Measurements from ENCODE around the gene FEN1. TPM values are rescaled to one million over a fixed set of nuclear protein-coding genes. Genes with fewer than 3 reads are reported as not detected.
A peak's percentile ranks its signal among the peaks of the same experiment; 100 is the strongest.

Gene FEN1
- total RNA-seq, 1 donor: 9.0 TPM

DNA sequence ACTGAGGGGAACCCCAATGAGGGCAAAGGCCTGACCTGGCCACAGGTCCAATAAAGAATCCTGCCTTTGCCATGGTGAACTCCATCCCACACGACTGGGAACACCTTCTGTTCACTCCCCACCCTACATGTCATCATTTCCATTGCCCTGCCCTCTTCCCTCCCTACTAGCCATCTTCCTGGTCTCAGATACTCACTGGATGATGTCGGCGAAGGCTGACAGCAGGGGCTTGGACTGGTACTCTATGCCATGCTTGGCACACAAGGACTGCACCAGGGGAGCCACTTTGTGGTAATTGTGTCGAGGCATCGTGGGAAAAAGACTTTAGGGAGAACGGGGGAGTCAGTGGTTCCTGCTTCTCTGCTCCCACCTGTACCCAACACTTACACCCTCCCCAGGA, 9.9 kb downstream of the FEN1 start:
- Histone ChIP-seq H3K9me3 (ENCODE audit: low read depth, low read length) (no peaks in the 10 kb centered on the region), H3K27me3 (ENCODE audit: insufficient read depth, low read length) (no peaks in the 10 kb centered on the region), H2AFZ (ENCODE audit: low read length) (no peak overlapping the region), H3K4me2 (ENCODE audit: insufficient read depth, low read length) (no peak overlapping the region), H3K36me3 (ENCODE audit: insufficient read depth, low read length) (peaks cover 36% of the 10 kb centered on the region), H3K4me3 (ENCODE audit: insufficient read depth, low read length) (no peak overlapping the region), H3K27ac (ENCODE audit: low read depth, low read length) (no peak overlapping the region), H4K20me1 (ENCODE audit: insufficient read depth, low read length) (no peaks in the 10 kb centered on the region), H3K4me1 (ENCODE audit: insufficient read depth, low read length) (peaks cover 11% of the 10 kb centered on the region), H3K79me2 (ENCODE audit: insufficient read depth, low read length) (peaks cover 34% of the 10 kb centered on the region)
- DNase-seq (ENCODE audit: insufficient read length, low spot score, missing footprints): no peak
- no peak for TF ChIP-seq CTCF (IDR thresholded peaks at IDR 0.05; ENCODE audit: extremely low read depth, low read depth, low read length)

DNA sequence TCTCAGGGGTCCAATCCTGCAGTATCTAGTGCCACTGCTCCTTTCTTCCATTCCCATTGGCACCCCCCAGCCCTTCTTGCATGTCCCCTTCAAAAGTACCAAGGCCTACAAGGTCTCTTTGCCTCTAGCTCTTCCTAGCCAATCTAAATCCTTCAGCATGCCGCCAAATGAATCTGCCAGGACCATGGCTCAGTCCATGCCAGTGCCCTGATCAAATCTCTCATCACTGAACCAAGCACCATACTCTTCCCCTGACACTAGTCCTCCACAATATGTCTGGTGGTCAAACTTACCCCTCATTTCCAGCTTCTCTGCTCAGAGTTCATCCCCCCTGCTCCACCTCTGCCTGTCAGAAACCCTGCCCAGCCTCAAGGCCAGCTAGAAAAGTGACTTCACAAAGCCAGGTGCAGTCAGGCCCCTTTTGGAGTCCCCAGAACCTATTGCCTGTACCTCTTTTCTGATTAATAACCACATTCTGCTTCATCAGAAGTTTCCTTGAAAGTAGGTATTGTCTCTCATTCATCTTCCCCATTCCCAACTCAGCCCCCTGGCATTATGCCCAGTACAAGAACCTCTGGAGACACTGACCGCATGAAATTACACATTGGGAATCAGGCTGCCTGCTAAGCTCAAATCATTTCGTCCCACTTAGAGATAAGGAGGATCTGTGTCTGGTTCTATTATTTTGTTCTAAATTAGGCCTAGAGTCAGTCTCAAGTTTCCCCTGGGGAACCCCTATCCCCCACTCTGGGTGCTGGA, 11.4 kb downstream of the FEN1 start:
- no peak for TF ChIP-seq CTCF (IDR thresholded peaks at IDR 0.05; ENCODE audit: extremely low read depth, low read depth, low read length)
- H4K20me1 ChIP-seq (ENCODE audit: insufficient read depth, low read length): no peaks in the 10 kb centered on the region
- no peak overlapping the region for H2AFZ ChIP-seq (ENCODE audit: low read length)
- peak; percentile 76 for DNase-seq (ENCODE audit: insufficient read length, low spot score, missing footprints)
- H3K4me2 ChIP-seq (ENCODE audit: insufficient read depth, low read length): no peak overlapping the region
- peaks cover 46% of the 10 kb centered on the region for H3K36me3 ChIP-seq (ENCODE audit: insufficient read depth, low read length)
- H3K27ac ChIP-seq (ENCODE audit: low read depth, low read length): no peak overlapping the region
- H3K9me3 ChIP-seq (ENCODE audit: low read depth, low read length): no peaks in the 10 kb centered on the region
- no peak overlapping the region for H3K4me3 ChIP-seq (ENCODE audit: insufficient read depth, low read length)
- peaks cover 25% of the 10 kb centered on the region for H3K79me2 ChIP-seq (ENCODE audit: insufficient read depth, low read length)
- H3K27me3 ChIP-seq (ENCODE audit: insufficient read depth, low read length): no peaks in the 10 kb centered on the region
- H3K4me1 ChIP-seq (ENCODE audit: insufficient read depth, low read length): peaks cover 11% of the 10 kb centered on the region

GRCh38 chr11:61805146-61805545, 12.4 kb downstream of the FEN1 start:
- peaks cover 16% of the 10 kb centered on the region for H3K79me2 ChIP-seq (ENCODE audit: insufficient read depth, low read length)
- no peak overlapping the region for H2AFZ ChIP-seq (ENCODE audit: low read length)
- no peaks in the 10 kb centered on the region for H4K20me1 ChIP-seq (ENCODE audit: insufficient read depth, low read length)
- no peak overlapping the region for H3K4me2 ChIP-seq (ENCODE audit: insufficient read depth, low read length)
- H3K9me3 ChIP-seq (ENCODE audit: low read depth, low read length): no peaks in the 10 kb centered on the region
- H3K27me3 ChIP-seq (ENCODE audit: insufficient read depth, low read length): no peaks in the 10 kb centered on the region
- no peak overlapping the region for H3K27ac ChIP-seq (ENCODE audit: low read depth, low read length)
- DNase-seq (ENCODE audit: insufficient read length, low spot score, missing footprints): no peak
- peaks cover 51% of the 10 kb centered on the region for H3K36me3 ChIP-seq (ENCODE audit: insufficient read depth, low read length)
- H3K4me1 ChIP-seq (ENCODE audit: insufficient read depth, low read length): peaks cover 11% of the 10 kb centered on the region
- no peak overlapping the region for H3K4me3 ChIP-seq (ENCODE audit: insufficient read depth, low read length)
- TF ChIP-seq CTCF (IDR thresholded peaks at IDR 0.05; ENCODE audit: extremely low read depth, low read depth, low read length): no peak

DNA sequence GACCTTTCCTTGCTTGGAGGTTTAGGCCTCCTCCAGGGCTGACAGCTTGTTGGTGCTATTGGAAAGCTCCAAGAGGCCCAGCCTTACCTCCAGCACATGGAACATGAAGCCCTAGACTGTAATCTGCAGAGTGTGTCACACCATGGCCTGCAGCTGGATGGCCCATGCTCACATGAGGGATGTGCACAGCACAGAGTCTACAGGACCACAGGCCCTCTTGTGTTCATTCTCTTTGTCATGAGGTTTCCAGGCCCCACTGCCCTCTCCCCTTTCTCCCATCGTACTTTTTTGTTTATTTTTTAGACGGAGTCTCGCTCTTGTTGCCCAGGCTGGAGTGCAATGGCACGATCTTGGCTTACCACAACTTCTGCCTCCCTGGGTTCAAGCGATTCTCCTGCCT, 14.1 kb downstream of the FEN1 start:
- Histone ChIP-seq H3K4me2 (ENCODE audit: insufficient read depth, low read length) (no peak overlapping the region), H3K9me3 (ENCODE audit: low read depth, low read length) (no peaks in the 10 kb centered on the region), H4K20me1 (ENCODE audit: insufficient read depth, low read length) (no peaks in the 10 kb centered on the region), H3K79me2 (ENCODE audit: insufficient read depth, low read length) (peaks cover 11% of the 10 kb centered on the region), H3K27ac (ENCODE audit: low read depth, low read length) (no peak overlapping the region), H3K4me1 (ENCODE audit: insufficient read depth, low read length) (peaks cover 8% of the 10 kb centered on the region), H3K27me3 (ENCODE audit: insufficient read depth, low read length) (no peaks in the 10 kb centered on the region), H3K36me3 (ENCODE audit: insufficient read depth, low read length) (peaks cover 50% of the 10 kb centered on the region), H2AFZ (ENCODE audit: low read length) (no peak overlapping the region), H3K4me3 (ENCODE audit: insufficient read depth, low read length) (no peak overlapping the region)
- TF ChIP-seq CTCF (IDR thresholded peaks at IDR 0.05; ENCODE audit: extremely low read depth, low read depth, low read length): no peak
- DNase-seq (ENCODE audit: insufficient read length, low spot score, missing footprints): no peak
